DMS79 treated with DMSO at 0.1 percent for 48 hours (cell line): ENCODE measurements around the gene AQP11.
"Not testable (repeated sequence)": the region's sequence is repeated elsewhere in the genome, so short reads cannot be mapped to it uniquely, and the experiment has no call there.

Experiments used
- DNase-seq: peaks from one replicate; lab custom pipeline; 2025; lab: John Stamatoyannopoulos, UW

Gene AQP11

GRCh38 chr11:77592727-77593126 is 3.0 kb downstream of the AQP11 start:
- no peak for DNase-seq

DNA sequence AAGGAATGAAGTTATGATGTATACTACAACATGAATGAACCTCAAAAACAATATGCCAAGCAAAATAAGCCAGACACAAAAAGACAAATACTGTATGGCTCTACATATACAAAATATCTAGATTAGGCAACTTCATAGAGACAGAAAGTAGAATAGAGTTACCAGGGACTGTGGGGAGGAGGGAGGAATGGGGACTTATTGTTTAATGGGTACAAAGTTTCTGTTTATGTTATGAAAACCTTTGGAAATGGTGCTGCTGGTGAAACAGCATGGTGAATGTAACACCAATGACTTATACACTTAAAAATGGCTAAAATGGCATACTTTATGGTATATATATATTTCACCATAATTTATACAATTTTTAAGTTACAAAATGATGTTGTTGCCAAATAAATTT is 4.1 kb downstream of the AQP11 start:
- DNase-seq: no peak

DNA sequence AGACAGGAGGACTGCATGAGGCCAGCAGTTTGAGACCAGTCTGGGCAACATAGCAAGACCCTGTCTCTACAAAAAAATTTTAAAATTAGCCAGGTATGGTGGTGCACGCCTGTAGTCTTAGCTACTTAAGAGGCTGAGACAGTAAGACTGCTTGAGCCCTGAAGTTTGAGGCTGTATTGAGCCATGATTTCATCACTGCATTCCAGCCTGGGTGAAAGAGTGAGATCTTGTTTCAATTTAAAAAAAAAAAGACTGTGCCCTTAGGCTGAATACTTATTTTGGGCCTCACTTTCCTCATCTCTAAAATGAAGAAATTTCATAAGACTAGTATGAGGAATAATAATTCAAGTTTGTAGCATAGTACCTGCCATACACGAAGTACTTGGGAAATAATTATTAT is 6.9 kb downstream of the AQP11 start:
- DNase-seq: no peak

DNA sequence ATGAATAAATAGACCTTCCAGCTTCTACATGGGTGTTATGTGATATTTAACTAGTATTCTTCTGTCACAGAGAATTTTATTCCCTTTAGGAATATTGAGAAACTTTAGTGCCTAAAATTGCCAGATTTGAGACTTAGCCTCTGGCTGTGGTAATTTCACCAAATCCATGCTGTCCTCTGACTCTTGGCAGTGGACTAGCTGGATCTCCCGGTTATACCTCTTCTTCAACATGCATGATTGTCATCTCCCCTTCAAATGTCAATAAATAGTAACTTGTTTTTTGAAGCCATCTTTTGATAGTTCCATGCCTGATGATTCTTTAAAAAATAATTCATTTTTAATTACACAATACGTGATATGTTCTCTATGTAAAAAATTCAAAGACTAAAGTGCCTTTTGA is 8.4 kb downstream of the AQP11 start:
- DNase-seq: no peak

DNA sequence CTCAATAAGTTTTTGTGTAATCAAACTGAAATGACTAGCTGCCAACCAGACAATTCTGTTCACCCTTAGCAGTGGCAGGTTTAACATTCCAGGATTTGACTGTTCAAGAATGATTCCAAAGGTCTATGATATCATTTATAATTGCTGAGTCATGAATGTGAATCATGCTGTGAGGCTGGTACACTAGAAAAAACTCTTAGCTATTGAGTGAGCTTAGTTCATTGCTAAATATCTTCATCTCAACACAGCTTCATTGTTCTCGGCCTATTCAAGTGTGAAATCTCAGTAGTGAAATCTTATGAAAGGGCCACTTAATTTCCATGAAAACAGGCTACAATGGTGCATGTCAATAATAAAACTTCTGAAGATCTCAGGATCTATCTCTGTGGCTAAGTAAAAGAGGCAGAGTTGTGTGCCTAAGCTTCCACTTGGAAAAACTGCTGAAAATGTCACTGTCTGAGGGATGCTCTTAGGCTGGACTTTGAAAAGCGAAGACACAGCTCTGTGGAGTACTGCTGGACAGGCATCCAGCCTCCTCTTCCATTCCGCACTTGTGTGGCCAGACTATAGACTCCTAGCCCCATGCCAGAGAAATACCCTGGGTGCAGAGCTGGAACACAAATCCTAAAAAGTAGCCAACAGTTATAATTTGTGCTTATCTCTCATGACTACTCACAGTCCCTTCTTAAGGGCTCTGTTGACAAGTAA is 12.8 kb downstream of the AQP11 start:
- no peak for DNase-seq

DNA sequence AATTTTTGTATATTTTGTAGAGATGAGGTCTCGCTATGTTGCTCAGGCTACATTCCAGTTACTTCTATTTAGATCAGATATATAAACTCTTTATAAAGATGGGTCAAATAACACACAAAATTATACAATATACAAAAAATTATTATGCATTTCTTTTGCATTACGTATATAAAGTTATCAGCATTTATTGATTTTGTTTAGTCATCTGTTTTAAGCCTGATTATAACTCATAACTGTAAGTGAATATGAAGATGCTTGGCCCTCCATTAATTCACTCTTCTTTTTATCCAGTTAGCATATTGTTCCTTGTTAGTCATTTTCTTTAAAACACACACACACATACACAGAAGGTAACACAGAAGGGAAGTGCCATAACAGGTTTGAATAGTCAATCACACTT is 14.5 kb downstream of the AQP11 start:
- no peak for DNase-seq

DNA sequence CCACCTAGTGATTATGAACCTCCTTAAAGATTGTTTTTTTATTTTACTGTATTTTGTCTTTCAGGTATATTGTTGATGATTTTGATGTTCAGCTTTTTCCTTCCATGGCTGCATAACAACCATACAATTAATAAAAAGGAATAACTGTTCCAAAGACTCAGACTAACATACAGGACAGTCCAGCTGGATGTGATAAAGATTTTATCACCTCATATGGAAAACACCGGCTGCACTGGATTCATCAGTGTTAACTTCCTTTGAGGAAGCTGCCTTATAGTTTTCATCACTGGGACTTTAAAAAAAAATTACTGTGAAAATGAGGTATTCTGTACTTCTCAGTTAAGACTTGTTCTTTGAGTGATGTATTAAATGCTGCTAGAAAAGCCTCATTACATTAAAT is 19.5 kb downstream of the AQP11 start:
- no peak for DNase-seq

DNA sequence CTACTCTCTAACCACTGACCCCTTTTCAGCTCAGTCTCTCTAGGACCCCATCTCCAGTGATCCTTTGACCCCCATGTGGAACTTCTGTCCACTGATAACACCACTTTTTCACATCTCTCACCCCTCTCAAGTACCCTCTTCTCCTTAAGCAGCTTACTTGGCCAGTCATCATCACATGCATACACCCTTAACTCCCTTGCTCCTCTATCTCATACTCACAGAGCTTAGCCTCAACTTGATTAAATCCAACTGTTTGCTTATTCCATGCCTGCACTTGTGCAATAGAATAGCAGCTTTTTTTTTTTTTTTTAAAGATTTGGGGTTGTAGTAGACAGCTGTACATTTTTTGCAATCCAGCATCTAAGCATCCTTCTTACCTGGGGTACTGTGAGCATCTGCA is 22.2 kb downstream of the AQP11 start:
- DNase-seq: no peak

- DNase-seq: no peak
These were observed 28.1 kb downstream of the AQP11 start for GRCh38 chr11:77617892-77618291.

GRCh38 chr11:77619576-77620198 is 29.9 kb downstream of the AQP11 start:
- peak; percentile 70 for DNase-seq

- no peak for DNase-seq
These were observed 40.5 kb downstream of the AQP11 start for GRCh38 chr11:77630157-77630710.

- DNase-seq: not testable (repeated sequence)
These were observed 44.2 kb downstream of the AQP11 start for GRCh38 chr11:77633926-77634325.

DNA sequence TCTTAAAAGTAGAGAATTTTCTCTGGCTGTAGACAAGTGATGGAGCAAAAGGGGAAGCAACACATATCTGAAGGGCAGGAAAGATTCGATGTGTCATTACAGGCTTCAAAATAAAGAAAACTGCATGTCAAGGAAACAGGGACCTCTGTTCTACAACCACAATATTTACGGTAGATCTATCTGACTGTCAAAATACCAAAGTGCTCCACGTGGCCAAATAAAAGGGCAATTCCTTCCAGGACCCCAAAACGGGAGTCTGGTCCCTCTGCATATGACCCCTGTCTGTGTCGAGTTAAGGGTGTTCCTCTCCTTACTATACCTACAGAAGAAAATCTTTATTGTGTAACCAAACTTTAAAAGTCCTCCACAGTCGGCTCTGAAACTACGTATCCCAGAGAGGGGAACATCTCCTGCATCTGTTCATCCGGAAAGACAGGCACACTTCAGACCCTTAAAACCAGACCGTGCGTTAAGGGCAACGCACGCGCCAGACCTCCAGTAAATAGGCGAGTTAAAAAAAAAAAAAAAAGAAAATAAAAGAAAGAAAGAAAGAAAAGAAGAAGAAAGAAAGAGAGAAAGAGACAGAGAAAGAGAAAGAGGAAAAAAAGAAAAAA is 47.1 kb downstream of the AQP11 start:
- DNase-seq: peak; percentile 23

DNA sequence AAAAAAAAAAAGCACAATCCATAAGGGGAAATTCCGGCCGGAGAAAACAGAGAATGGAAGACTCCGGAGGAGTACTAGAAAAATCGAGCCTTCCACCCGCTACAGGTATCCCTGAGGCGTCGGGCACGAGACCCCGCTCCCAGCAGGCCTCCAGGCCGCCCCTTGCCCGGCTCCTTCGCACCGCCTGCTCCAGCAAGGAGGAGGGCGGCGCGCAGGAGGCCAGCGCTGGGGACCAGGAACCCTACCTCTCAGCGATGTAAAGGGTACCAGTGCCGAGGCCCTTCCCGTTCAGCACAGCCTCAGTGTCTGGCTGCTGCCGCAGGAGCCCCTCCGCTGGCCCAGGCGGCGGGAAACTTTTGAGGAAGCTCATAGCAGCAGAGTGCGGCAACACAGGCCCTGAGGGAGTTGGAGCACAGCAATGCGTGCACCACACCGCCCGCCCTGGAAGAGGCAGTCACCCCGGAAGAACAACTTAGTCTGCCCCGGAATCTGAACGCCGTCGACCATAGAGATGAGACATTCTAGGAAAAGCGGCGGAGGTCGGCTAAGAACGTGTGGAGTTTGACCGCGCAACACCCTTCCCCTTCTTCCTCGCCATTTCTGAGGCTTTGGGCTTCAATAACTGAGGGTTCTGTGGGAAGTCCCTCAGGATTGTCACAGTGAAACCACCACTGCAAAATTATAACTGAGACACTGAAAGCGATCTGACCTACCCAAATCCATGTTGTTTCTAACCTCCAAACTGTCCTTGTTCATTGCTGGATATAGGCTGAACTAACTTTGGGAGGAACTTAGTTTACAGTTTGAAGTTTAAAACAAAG is 47.8 kb downstream of the AQP11 start, which contains the start of gene CLNS1A:
TSS of gene CLNS1A (minus strand) at position 450 of the 821 bp plus-strand sequence. CDS start at position 370, 80 bp downstream.
- DNase-seq: peak; percentile 96

DNA sequence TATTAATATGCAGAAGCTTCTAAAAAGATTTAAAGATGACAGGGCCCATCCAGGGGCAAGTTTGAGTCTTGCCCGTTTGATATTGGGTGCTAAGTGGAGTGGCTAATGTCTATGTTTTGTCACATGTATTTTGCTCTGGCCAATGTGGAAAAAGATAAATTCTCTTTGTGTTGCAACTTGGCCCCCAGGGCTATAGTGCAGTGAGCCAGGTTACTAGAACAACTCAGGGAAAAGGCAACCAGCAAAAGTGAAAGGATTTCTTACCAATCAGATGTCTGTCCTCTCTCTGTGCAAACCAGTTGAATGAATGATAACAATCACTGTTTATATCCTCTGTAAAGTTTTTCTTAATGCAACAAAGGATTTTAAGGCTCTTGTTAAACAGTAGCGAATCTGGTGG is 52.5 kb downstream of the AQP11 start:
- DNase-seq: no peak

DNA sequence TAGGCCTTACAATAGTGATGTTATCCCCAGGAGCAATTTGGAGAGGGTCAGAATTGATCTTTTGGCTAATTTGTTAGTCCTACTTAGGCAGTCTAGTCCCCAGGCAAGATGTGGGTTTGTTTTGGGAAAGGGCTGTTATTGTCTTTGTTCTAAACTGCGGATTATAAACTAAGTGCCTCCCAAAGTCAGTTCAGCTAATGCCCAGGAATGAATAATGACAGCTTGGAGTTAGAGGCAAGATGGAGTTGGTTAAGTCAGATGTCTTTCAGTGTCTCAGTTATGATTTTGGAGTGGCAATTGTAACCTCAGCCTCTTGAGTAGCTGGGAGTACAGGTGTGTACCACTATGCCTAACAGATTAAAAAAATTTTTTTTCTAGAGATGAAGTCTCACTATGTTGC is 55.1 kb downstream of the AQP11 start:
- peak; percentile 24 for DNase-seq

DNA sequence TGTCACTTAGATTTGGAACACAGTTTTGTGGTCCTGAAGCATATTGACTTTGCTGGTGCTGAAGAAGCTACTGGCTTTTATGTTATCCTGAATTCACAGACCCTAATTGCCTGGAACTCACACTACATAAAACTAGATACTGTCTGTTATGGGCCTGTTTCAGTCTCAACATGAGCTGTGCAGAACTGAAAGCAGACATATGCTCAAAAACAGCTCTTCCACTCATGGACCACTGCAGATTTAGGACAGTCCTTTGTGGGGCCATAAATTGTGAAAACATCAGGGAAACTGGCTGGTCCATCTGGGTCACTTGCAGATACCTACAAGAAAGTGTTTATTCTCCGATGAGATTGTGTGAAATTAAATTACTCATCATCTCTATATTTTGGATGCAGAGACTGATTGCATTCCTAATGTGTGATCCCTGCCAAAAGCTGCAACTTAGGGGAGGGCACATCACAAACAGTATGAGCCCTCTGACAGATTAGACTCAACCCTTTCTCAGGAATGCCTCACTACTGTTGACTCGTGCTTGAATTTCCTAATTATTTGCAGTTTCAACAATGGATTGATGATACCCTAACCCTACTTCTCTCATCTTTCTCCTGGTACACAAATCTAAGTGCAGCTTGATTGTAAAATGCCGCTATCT is 58.0 kb downstream of the AQP11 start:
- DNase-seq: no peak

GRCh38 chr11:77650123-77650522 is 60.4 kb downstream of the AQP11 start:
- DNase-seq: no peak

DNA sequence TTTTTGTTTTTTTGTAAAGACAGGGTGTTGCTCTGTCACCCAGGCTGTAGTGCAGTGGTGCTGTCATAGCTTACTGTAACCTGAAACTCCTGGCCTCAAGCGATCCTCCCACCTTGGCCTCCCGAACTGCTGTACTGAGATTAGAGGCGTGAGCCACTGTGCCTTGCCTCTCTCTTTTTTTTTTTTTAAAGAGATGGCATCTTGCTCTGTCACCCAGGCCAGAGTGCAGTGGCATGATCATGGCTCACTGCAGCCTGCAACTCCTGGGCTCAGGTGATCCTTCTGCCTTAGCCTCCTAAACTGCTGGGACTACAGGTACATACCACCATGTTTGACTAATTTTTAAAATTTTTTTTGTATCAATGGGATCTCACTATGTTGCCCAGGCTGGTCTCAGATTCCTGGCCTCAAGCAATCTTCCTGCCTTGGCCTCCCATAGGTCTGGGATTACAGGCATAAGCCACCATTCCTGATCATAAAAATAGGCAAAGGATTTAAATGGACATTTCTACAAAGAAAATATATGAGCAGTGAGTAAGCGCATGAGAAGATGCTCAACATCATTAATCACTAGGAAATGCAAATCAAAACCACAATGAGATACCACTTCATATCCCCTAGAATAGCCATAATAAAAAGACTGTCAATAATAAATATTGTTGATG is 65.1 kb downstream of the AQP11 start:
- DNase-seq: no peak

GRCh38 chr11:77656362-77656761 is 66.6 kb downstream of the AQP11 start:
- no peak for DNase-seq
